Type B pancreatic cell (in vitro differentiated cells): ENCODE results near the gene CCDC33. TPM values are rescaled to one million over a fixed set of nuclear protein-coding genes. Genes with fewer than 3 reads are reported as not detected.

ENCODE experiments used
- DNase-seq: peaks from one replicate; pipeline ENCODE4 v3.0.0; 2021; ENCODE audit warnings: mixed read lengths; ENCODE audit not compliant: unreplicated experiment; ENCODE audit errors: extremely low spot score
- H3K27ac Mint-ChIP-seq: 2 replicates; pipeline ENCODE4 v1.8.0; 2021; ENCODE audit warnings: mild to moderate bottlenecking, mixed read lengths
- H3K27me3 Mint-ChIP-seq: 2 replicates; pipeline ENCODE4 v1.8.0; 2021; ENCODE audit warnings: mixed read lengths
- H3K36me3 Mint-ChIP-seq: 2 replicates; pipeline ENCODE4 v1.8.0; 2021; ENCODE audit warnings: mixed read lengths
- H3K4me1 Mint-ChIP-seq: one replicate; pipeline ENCODE4 v1.8.0; 2021; ENCODE audit warnings: mixed read lengths; ENCODE audit not compliant: unreplicated experiment
- H3K4me3 Mint-ChIP-seq: 2 replicates; pipeline ENCODE4 v1.8.0; 2021; ENCODE audit warnings: mild to moderate bottlenecking, mixed read lengths
- H3K9me3 Mint-ChIP-seq: 2 replicates; pipeline ENCODE4 v1.8.0; 2021; ENCODE audit warnings: mixed read lengths
- CTCF ChIP-seq: fragments of 200-600 bp; sonication (generic); conservative IDR thresholded peaks from 2 replicates; pipeline ENCODE4 v1.5.0; 2021; ENCODE audit warnings: antibody characterized with exemption, mild to moderate bottlenecking
- total RNA-seq: library from RNA; stranded (reverse); gene quantifications from 2 replicates; pipeline ENCODE4 v1.2.1, GENCODE V29; 2021; ENCODE audit warnings: low replicate concordance

Gene CCDC33
- total RNA-seq, 1 donor from 2014 or later, result 5.0 TPM

- Mint-ChIP-seq H3K36me3 (no peaks in the 10 kb centered on the region), H3K9me3 (no peaks in the 10 kb centered on the region), H3K27me3 (peaks cover 4% of the 10 kb centered on the region), H3K27ac (no peak overlapping the region), H3K4me3 (no peak overlapping the region), H3K4me1 (no peaks in the 10 kb centered on the region)
- no peak for DNase-seq
- no peak for TF ChIP-seq CTCF
Measured at GRCh38 chr15:74333093-74333492, 97.0 kb downstream of the CCDC33 start.

- no peak for TF ChIP-seq CTCF
- no peak for DNase-seq
- Mint-ChIP-seq H3K4me1 (no peaks in the 10 kb centered on the region), H3K27ac (no peak overlapping the region), H3K36me3 (no peaks in the 10 kb centered on the region), H3K9me3 (no peaks in the 10 kb centered on the region), H3K4me3 (no peak overlapping the region), H3K27me3 (peaks cover 4% of the 10 kb centered on the region)
Measured at GRCh38 chr15:74333662-74334061, 97.5 kb downstream of the CCDC33 start.

- Mint-ChIP-seq H3K27me3 (peaks cover 4% of the 10 kb centered on the region), H3K4me1 (no peaks in the 10 kb centered on the region), H3K4me3 (no peak overlapping the region), H3K27ac (no peak overlapping the region), H3K9me3 (no peaks in the 10 kb centered on the region), H3K36me3 (no peaks in the 10 kb centered on the region)
- no peak for DNase-seq
- no peak for TF ChIP-seq CTCF
Measured at GRCh38 chr15:74334127-74334526, 98.0 kb downstream of the CCDC33 start.

- Mint-ChIP-seq H3K27ac (no peak overlapping the region), H3K4me3 (no peak overlapping the region), H3K4me1 (no peaks in the 10 kb centered on the region), H3K9me3 (no peaks in the 10 kb centered on the region), H3K27me3 (peaks cover 7% of the 10 kb centered on the region), H3K36me3 (no peaks in the 10 kb centered on the region)
- no peak for DNase-seq
- no peak for TF ChIP-seq CTCF
Measured at GRCh38 chr15:74335396-74335795, 99.3 kb downstream of the CCDC33 start.

GRCh38 chr15:74336061-74337005 lies 100.2 kb downstream of the CCDC33 start:
- H3K27me3 Mint-ChIP-seq, result peaks cover 7% of the 10 kb centered on the region
- no peaks in the 10 kb centered on the region for H3K4me1 Mint-ChIP-seq
- no peaks in the 10 kb centered on the region for H3K9me3 Mint-ChIP-seq
- H3K4me3 Mint-ChIP-seq, result no peak overlapping the region
- no peak overlapping the region for H3K27ac Mint-ChIP-seq
- TF ChIP-seq CTCF, result no peak
- no peaks in the 10 kb centered on the region for H3K36me3 Mint-ChIP-seq
- DNase-seq, result no peak
